Measurements from ENCODE around the gene OR8B8.

The OR8B8 gene

DNA sequence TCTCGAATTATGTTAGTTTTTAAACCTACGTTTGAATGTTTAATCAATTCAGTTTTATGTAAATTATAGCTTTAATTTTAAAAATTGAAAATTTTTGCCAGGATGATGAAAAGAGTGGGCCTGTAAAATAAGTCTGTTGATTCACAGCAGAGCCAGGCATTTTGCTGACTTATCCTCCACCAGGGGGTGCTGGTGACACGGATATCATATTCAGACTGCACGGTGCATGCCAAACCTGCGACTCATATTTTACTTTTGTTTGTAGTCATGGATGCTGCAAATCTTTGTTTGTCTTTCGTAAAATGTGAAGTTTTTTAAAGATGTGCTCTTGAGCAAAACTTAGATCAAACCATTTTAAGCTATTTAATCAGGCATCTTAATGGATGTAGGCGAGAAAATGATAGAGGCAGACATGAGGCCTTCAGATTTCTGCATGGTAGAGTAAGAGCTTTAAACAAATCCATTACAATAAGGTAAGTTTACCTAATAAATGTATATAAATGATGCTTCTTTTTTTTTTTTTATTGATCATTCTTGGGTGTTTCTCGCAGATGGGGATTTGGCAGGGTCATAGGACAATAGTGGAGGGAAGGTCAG, 43.1 kb downstream of the OR8B8 start:
- TF ChIP-seq, protein P1, sequence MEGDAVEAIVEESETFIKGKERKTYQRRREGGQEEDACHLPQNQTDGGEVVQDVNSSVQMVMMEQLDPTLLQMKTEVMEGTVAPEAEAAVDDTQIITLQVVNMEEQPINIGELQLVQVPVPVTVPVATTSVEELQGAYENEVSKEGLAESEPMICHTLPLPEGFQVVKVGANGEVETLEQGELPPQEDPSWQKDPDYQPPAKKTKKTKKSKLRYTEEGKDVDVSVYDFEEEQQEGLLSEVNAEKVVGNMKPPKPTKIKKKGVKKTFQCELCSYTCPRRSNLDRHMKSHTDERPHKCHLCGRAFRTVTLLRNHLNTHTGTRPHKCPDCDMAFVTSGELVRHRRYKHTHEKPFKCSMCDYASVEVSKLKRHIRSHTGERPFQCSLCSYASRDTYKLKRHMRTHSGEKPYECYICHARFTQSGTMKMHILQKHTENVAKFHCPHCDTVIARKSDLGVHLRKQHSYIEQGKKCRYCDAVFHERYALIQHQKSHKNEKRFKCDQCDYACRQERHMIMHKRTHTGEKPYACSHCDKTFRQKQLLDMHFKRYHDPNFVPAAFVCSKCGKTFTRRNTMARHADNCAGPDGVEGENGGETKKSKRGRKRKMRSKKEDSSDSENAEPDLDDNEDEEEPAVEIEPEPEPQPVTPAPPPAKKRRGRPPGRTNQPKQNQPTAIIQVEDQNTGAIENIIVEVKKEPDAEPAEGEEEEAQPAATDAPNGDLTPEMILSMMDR (IDR thresholded peaks at IDR 0.05): peak; percentile 93

DNA sequence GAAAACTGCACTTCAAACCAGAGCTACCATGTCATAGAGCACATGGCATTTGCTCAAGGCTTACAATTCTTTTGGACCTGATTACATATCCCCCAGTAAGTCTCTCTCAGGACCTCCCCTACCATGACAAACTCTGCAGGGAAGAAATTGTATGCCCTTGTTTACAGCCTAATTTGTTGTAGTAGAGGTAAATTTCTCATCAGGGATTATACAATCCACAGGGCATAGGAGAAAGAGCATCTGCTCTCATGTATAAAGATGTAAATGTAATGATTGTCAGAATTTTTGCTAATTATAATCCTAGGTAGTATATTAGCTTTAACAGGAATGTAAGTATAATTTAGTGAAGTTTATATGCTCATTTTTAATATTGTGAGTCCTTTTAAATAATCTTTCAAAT, 46.6 kb downstream of the OR8B8 start, which contains the start of gene OR8B3:
Gene OR8B3 (minus strand): TSS at position 101 of the 400 bp plus-strand sequence. CDS start 1,673 bp downstream, outside the sequence.
- TF ChIP-seq, protein P1 (IDR thresholded peaks at IDR 0.05): no peak

DNA sequence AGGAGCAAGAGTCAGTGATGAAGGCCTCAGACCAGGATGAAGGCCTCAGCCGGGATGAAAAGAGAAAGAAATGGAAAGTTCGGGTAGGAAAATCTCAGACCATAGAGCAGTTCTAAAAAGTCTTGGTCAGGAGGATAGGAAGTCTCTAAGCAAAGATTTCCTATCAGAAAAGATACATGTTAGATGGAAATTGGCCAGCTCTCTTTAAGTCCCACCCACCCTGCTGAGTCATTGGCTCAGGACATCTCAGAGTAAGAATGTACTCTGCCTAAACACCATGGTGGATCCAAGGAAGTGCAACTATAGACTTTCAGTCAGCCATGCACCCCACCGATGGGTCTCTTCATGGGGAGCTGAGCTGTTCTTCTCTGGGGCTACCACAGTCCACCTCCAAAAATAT, 51.1 kb downstream of the OR8B8 start:
- TF ChIP-seq, protein P1 (IDR thresholded peaks at IDR 0.05): no peak

Measured in LNCAP (cell line).